ENCODE data around the gene TGIF2. TPM values are rescaled to one million over a fixed set of nuclear protein-coding genes. Genes with fewer than 3 reads are reported as not detected.
"Not testable (repeated sequence)": the region's sequence is repeated elsewhere in the genome, so short reads cannot be mapped to it uniquely, and the experiment has no call there.

The TGIF2 gene
- total RNA-seq, 1 donor = 47.4 TPM

- no peak for DNase-seq (ENCODE audit: low read depth in 2 of 3, low spot score in 2 of 3)
Observed at GRCh38 chr20:36607586-36608387, 34.4 kb downstream of the TGIF2 start.

GRCh38 chr20:36608388-36608728 is 35.0 kb downstream of the TGIF2 start:
- not testable (repeated sequence) for DNase-seq (ENCODE audit: low read depth in 2 of 3, low spot score in 2 of 3)

- DNase-seq (ENCODE audit: low read depth in 2 of 3, low spot score in 2 of 3) = no peak
Observed at GRCh38 chr20:36611625-36612024, 38.2 kb downstream of the TGIF2 start.

- DNase-seq (ENCODE audit: low read depth in 2 of 3, low spot score in 2 of 3) = no peak
Observed at GRCh38 chr20:36613974-36614373, 40.6 kb downstream of the TGIF2 start.

- DNase-seq (ENCODE audit: low read depth in 2 of 3, low spot score in 2 of 3) = no peak
Observed at GRCh38 chr20:36614781-36615557, 41.6 kb downstream of the TGIF2 start.

GRCh38 chr20:36620917-36621316 is 47.5 kb downstream of the TGIF2 start:
- no peak for DNase-seq (ENCODE audit: low read depth in 2 of 3, low spot score in 2 of 3)

- no peak for DNase-seq (ENCODE audit: low read depth in 2 of 3, low spot score in 2 of 3)
Observed at GRCh38 chr20:36623444-36623843, 50.0 kb downstream of the TGIF2 start.

GRCh38 chr20:36624068-36624943 is 50.9 kb downstream of the TGIF2 start:
- no peak for DNase-seq (ENCODE audit: low read depth in 2 of 3, low spot score in 2 of 3)

GRCh38 chr20:36624944-36625324 is 51.5 kb downstream of the TGIF2 start:
- no peak for DNase-seq (ENCODE audit: low read depth in 2 of 3, low spot score in 2 of 3)

- DNase-seq (ENCODE audit: low read depth in 2 of 3, low spot score in 2 of 3) = no peak
Observed at GRCh38 chr20:36628076-36628475, 54.7 kb downstream of the TGIF2 start.

GRCh38 chr20:36629719-36630681 is 56.6 kb downstream of the TGIF2 start:
- DNase-seq (ENCODE audit: low read depth in 2 of 3, low spot score in 2 of 3) = peak in 2 of 3 donors; percentile 43 to 52

GRCh38 chr20:36631646-36632045 is 58.2 kb downstream of the TGIF2 start:
- DNase-seq (ENCODE audit: low read depth in 2 of 3, low spot score in 2 of 3) = no peak

- DNase-seq (ENCODE audit: low read depth in 2 of 3, low spot score in 2 of 3) = no peak
Observed at GRCh38 chr20:36632147-36632486, 58.7 kb downstream of the TGIF2 start.

GRCh38 chr20:36632487-36633284 is 59.3 kb downstream of the TGIF2 start:
- DNase-seq (ENCODE audit: low read depth in 2 of 3, low spot score in 2 of 3) = no peak

GRCh38 chr20:36633285-36633772 is 59.9 kb downstream of the TGIF2 start:
- DNase-seq (ENCODE audit: low read depth in 2 of 3, low spot score in 2 of 3) = no peak

- no peak for DNase-seq (ENCODE audit: low read depth in 2 of 3, low spot score in 2 of 3)
Observed at GRCh38 chr20:36634342-36634741, 60.9 kb downstream of the TGIF2 start.

GRCh38 chr20:36638876-36639400 is 65.5 kb downstream of the TGIF2 start:
- not testable (repeated sequence) for DNase-seq (ENCODE audit: low read depth in 2 of 3, low spot score in 2 of 3)

GRCh38 chr20:36641506-36641843 is 68.1 kb downstream of the TGIF2 start:
- DNase-seq (ENCODE audit: low read depth in 2 of 3, low spot score in 2 of 3) = no peak

- peak in 1 of 3 donors; percentile 50 for DNase-seq (ENCODE audit: low read depth in 2 of 3, low spot score in 2 of 3)
Observed at GRCh38 chr20:36642136-36642535, 68.7 kb downstream of the TGIF2 start.
